GM19324 (cell line): ENCODE measurements around the gene RIPK4.

Experiments
- ATAC-seq: cut with Tn5 transposase; IDR thresholded peaks from one replicate; pipeline ENCODE4 v1.9.1; 2021; ENCODE audit warnings: mild to moderate bottlenecking, moderate library complexity; ENCODE audit not compliant: unreplicated experiment, low FRiP score

The RIPK4 gene

GRCh38 chr21:41755934-41756773 lies 10.7 kb downstream of the RIPK4 start:
- no peak for ATAC-seq

- ATAC-seq, result no peak
Measured at GRCh38 chr21:41755258-41755933, 11.5 kb downstream of the RIPK4 start.

GRCh38 chr21:41754479-41754891 lies 12.4 kb downstream of the RIPK4 start:
- no peak for ATAC-seq

- ATAC-seq, result no peak
Measured at GRCh38 chr21:41753006-41753898, 13.6 kb downstream of the RIPK4 start.

GRCh38 chr21:41752231-41752681 lies 14.6 kb downstream of the RIPK4 start:
- ATAC-seq, result no peak

- no peak for ATAC-seq
Measured at GRCh38 chr21:41751611-41752011, 15.2 kb downstream of the RIPK4 start.

GRCh38 chr21:41750532-41751151 lies 16.2 kb downstream of the RIPK4 start:
- no peak for ATAC-seq

- no peak for ATAC-seq
Measured at GRCh38 chr21:41750051-41750450, 16.8 kb downstream of the RIPK4 start.

- ATAC-seq, result no peak
Measured at GRCh38 chr21:41749286-41749685, 17.6 kb downstream of the RIPK4 start.

GRCh38 chr21:41747943-41748738 lies 18.7 kb downstream of the RIPK4 start:
- no peak for ATAC-seq

GRCh38 chr21:41746744-41747006 lies 20.2 kb downstream of the RIPK4 start:
- no peak for ATAC-seq

- no peak for ATAC-seq
Measured at GRCh38 chr21:41745971-41746743, 20.7 kb downstream of the RIPK4 start.

- ATAC-seq, result no peak
Measured at GRCh38 chr21:41745026-41745820, 21.6 kb downstream of the RIPK4 start.

- ATAC-seq, result no peak
Measured at GRCh38 chr21:41744028-41744930, 22.6 kb downstream of the RIPK4 start.

GRCh38 chr21:41743321-41744027 lies 23.4 kb downstream of the RIPK4 start:
- no peak for ATAC-seq

GRCh38 chr21:41742073-41742875 lies 24.6 kb downstream of the RIPK4 start:
- ATAC-seq, result no peak
